C4-2B (cell line): ENCODE results near the gene NEDD4L.

Source experiments
- H3K27ac ChIP-seq: fragments of 450-650 bp; 2 replicates; pipeline ENCODE4 v1.5.1; 2017
- ZFX ChIP-seq: fragments of 450-650 bp; IDR thresholded peaks from 2 replicates; pipeline ENCODE4 v1.6.1; 2017
- TF ChIP-seq, protein P1 (sequence below): fragments of 450-650 bp; conservative IDR thresholded peaks from 2 replicates; pipeline ENCODE4 v1.5.1; 2017; ENCODE audit warnings: mild to moderate bottlenecking

NEDD4L gene

DNA sequence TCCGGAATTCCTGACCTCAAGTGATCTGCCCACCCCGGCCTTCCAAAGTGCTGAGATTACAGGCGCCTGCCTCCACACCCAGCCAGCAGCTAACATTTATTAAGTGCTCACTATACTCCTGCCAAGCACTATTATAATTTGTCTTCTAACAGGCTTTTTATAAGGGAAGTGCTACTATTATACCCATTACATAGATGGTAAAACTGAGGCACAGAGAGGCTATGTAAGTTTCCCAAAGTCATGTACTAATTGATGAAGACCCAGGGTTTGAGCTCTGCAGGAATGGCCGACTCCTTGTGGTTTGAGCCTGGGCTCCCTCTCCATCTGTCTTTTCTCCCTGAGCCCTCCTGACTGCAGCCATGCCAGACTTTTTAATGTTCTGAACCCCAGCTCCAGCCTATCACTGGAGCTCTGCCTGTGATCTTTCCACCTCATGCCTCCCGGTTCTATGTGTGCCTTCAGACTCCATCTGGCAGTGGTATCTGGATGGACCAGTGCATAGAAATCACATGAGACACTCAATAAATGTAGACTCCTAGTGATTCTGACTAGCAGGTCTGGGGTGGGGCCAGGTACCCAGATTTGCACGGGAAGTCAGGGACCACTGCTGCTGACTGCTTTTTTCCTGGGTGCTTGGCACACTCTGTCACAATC is 197.1 kb downstream of the NEDD4L start:
- H3K27ac ChIP-seq = peak overlapping the region; percentile 82

DNA sequence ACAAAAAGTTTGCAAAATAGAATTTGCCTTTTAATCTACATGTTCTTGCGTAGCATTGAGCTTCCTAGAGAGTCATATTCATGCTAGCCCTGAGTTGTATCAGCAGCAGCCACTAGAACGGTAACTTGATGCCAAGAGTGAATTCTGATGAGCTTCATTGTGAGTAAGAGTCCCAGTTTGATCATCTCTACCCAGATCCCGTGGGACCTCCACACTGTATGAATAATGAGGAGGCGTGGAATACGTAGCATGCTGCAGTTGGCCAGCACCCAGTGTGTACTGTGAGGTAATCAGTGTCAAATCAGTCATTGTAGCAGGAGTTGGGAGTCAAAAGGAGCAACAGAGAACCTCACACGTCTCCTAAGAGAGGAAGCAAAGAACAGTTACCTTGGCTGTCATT is 197.9 kb downstream of the NEDD4L start:
- peak overlapping the region; percentile 82 for H3K27ac ChIP-seq
- no peak for TF ChIP-seq ZFX
- TF ChIP-seq, protein P1, sequence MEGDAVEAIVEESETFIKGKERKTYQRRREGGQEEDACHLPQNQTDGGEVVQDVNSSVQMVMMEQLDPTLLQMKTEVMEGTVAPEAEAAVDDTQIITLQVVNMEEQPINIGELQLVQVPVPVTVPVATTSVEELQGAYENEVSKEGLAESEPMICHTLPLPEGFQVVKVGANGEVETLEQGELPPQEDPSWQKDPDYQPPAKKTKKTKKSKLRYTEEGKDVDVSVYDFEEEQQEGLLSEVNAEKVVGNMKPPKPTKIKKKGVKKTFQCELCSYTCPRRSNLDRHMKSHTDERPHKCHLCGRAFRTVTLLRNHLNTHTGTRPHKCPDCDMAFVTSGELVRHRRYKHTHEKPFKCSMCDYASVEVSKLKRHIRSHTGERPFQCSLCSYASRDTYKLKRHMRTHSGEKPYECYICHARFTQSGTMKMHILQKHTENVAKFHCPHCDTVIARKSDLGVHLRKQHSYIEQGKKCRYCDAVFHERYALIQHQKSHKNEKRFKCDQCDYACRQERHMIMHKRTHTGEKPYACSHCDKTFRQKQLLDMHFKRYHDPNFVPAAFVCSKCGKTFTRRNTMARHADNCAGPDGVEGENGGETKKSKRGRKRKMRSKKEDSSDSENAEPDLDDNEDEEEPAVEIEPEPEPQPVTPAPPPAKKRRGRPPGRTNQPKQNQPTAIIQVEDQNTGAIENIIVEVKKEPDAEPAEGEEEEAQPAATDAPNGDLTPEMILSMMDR = no peak

More for the DNA sequence above, 197.1 kb downstream of the NEDD4L start:
- no peak for TF ChIP-seq ZFX
- TF ChIP-seq, protein P1 = no peak

DNA sequence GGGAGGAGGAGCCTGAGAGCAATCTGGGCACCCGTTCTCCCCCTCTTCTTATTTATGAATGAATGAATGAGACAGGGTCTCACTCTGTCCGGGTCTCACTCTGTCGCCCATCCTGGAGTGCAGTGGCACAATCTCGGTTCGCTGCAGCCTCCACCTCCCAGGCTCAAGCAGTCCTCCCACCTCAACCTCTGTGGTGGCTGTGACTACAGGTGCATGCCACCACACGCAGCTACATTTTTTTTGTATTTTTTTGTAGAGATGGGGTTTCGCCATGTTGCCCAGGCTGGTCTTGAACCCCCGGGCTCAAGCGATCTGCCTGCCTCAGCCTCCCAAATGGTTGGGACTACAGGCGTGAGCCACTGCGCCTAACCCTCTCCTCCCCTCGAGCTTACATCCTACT is 198.4 kb downstream of the NEDD4L start:
- peak overlapping the region; percentile 82 for H3K27ac ChIP-seq

DNA sequence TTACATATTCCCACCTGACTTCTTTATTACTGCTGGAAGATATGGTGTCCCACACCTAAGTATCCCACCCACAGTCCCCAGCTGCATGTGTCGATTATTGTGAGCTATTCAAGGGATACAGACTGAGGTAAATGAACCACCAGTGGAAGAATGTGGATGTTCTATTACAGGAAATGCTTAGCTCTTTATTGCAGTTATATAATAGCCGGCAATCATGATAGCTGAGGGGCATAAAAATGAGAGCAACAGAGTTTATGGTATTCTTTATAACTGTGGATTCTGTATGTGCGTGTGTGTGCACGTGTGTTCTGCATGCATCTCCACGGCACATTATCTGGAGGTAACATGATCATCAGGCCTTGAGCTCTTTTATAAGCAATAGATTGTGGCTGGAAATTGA is 198.9 kb downstream of the NEDD4L start:
- H3K27ac ChIP-seq = peak overlapping the region; percentile 82

More for the DNA sequence above, 198.4 kb downstream of the NEDD4L start:
- no peak for TF ChIP-seq ZFX
- TF ChIP-seq, protein P1 = no peak

DNA sequence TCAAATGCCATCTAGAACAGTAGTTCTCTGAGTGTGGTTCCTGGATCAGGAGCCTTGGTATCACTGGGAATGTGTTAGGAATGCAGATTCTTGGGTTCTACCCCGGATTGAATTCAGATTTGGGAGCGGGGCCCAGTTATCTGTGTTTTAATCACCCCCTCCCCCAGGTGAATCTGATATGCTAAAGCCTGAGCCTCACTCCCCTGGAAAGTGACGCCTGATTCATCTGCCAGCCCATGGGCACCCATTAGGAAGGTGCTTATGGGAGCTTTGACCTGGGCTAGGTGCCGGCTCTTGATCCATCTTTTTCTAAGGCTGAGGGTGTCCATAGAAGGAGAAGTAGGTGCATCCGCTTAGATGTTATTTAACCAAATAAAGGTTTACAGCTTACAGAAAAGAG is 199.4 kb downstream of the NEDD4L start:
- TF ChIP-seq ZFX = no peak
- TF ChIP-seq, protein P1 = no peak
- H3K27ac ChIP-seq = peak overlapping the region; percentile 82

More for the DNA sequence above, 198.9 kb downstream of the NEDD4L start:
- TF ChIP-seq, protein P1 = no peak

DNA sequence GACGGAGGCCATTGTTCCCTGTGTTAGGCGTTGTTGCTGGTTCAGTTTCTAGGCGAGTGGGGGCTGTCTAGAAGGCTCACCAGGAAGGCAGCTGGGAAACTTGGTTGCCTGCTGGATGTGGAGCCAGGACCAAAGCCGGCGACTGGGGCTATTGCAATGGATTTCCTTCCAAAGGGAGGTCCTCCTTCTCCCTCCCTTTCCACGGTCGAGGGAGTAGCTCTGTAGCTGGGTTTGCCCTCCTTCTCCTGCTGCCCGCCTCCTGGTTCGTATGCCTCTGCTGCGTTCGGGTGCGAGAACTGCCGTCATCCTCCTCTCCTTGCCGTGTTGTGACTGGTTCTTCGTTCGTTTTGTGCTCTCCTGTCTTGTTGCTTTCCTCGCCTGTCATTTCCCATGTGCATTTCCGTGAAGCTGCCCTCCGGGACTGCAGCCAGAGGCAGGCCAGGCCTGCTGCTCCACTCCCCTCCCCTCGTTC is 203.4 kb downstream of the NEDD4L start:
- H3K27ac ChIP-seq = peak overlapping the region; percentile 64
- TF ChIP-seq, protein P1 = no peak
- TF ChIP-seq ZFX = no peak

DNA sequence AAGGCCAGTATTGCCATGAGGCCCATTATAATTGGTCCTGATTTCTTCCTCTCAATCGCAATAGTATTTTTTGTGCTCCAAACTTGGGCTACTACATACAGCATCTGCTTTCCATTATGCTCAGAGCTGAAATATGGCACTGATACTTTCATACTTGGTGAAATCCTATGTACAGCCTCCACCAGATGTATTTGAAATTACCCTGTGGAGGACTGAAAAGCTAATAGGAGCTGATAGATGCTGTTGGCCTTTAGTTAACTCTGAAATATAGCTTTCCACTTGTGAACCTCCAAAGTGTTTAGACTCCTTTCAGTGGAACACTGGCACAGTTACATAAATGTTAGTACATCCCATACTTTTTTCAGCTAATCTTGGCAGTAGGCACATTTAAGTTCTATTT is 205.7 kb downstream of the NEDD4L start:
- peak overlapping the region; percentile 33; the same call in 1 of the 2 replicates for H3K27ac ChIP-seq
- no peak for TF ChIP-seq ZFX
- TF ChIP-seq, protein P1 = no peak
